Osteoblast (primary cell): ENCODE data around the gene PSMD13. TPM values are rescaled to one million over a fixed set of nuclear protein-coding genes. Genes with fewer than 3 reads are reported as not detected.
A peak's percentile ranks its signal among the peaks of the same experiment; 100 is the strongest.

Experiments used
- DNase-seq: peaks from one replicate; pipeline ENCODE4 v3.0.0; 2011; ENCODE audit warnings: low spot score, mixed read lengths; ENCODE audit not compliant: insufficient read length; ENCODE audit errors: missing footprints
- H2AFZ ChIP-seq: 2 replicates; pipeline ENCODE4 v1.6.0; 2011; ENCODE audit warnings: mild to moderate bottlenecking, low read length
- H3K27ac ChIP-seq: 2 replicates; pipeline ENCODE4 v1.5.1; 2011; ENCODE audit warnings: mild to moderate bottlenecking, low read depth, low read length, moderate library complexity
- H3K27me3 ChIP-seq: 2 replicates; pipeline ENCODE4 v1.6.0; 2012; ENCODE audit warnings: mild to moderate bottlenecking, control low read depth, inconsistent platforms, low read length, moderate library complexity; ENCODE audit not compliant: insufficient read depth
- H3K36me3 ChIP-seq: 2 replicates; pipeline ENCODE4 v1.5.1; 2011; ENCODE audit warnings: mild to moderate bottlenecking, low read length, control low read depth, moderate library complexity; ENCODE audit not compliant: insufficient read depth
- H3K4me1 ChIP-seq: 2 replicates; pipeline ENCODE4 v1.5.1; 2011; ENCODE audit warnings: mild to moderate bottlenecking, low read length, control low read depth, moderate library complexity; ENCODE audit not compliant: insufficient read depth
- H3K4me2 ChIP-seq: 2 replicates; pipeline ENCODE4 v1.6.0; 2011; ENCODE audit warnings: mild to moderate bottlenecking, low read length; ENCODE audit not compliant: insufficient read depth
- H3K4me3 ChIP-seq: fragments of 200-600 bp; sonication (generic); 3 replicates; pipeline ENCODE4 v1.5.1; 2012; ENCODE audit warnings: mild to moderate bottlenecking, low read length, inconsistent platforms; ENCODE audit not compliant: insufficient read depth
- H3K79me2 ChIP-seq: 2 replicates; pipeline ENCODE4 v1.6.0; 2012; ENCODE audit warnings: mild to moderate bottlenecking, low read length, control low read depth, inconsistent platforms; ENCODE audit not compliant: insufficient read depth
- H3K9me3 ChIP-seq: 2 replicates; pipeline ENCODE4 v1.5.1; 2011; ENCODE audit warnings: low read depth, low read length, control low read depth
- H4K20me1 ChIP-seq: 2 replicates; pipeline ENCODE4 v1.6.0; 2012; ENCODE audit warnings: mild to moderate bottlenecking, low read length, control low read depth; ENCODE audit not compliant: insufficient read depth
- total RNA-seq: library from RNA; depleted of rRNA; stranded (reverse); fragments of >200 nt; gene quantifications from 2 replicates; pipeline ENCODE4 v1.2.3, GENCODE V29; 2012
- TF ChIP-seq, protein P1 (sequence below): IDR thresholded peaks from 2 replicates; pipeline ENCODE4 v1.5.1; 2011; ENCODE audit warnings: mild to moderate bottlenecking, low read depth, low read length, moderate library complexity; ENCODE audit errors: extremely low read depth

Gene PSMD13
- total RNA-seq, 1 donor: 110 TPM

DNA sequence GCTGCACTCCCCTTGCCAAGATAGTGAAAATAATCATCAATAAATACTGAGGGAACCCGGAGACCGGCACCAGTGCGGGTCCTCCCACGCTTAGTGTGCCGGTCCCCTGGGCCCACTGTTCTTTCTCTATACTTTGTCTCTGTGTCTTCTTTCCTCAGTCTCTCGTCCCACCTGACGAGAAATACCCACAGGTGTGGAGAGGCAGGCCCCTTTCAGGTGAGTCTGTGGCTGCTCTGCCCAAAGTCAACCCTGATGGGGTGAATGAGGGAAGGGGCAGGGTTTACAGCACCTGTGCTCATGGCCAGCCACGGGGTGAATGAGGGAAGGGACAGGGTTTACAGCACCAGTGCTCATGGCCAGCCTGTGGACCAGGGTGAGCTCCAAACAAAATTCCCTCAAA lies 34.3 kb upstream of the PSMD13 start:
- no peaks in the 10 kb centered on the region for H3K9me3 ChIP-seq
- peak; percentile 6 for DNase-seq
- H4K20me1 ChIP-seq: peaks cover 54% of the 10 kb centered on the region
- TF ChIP-seq, protein P1, sequence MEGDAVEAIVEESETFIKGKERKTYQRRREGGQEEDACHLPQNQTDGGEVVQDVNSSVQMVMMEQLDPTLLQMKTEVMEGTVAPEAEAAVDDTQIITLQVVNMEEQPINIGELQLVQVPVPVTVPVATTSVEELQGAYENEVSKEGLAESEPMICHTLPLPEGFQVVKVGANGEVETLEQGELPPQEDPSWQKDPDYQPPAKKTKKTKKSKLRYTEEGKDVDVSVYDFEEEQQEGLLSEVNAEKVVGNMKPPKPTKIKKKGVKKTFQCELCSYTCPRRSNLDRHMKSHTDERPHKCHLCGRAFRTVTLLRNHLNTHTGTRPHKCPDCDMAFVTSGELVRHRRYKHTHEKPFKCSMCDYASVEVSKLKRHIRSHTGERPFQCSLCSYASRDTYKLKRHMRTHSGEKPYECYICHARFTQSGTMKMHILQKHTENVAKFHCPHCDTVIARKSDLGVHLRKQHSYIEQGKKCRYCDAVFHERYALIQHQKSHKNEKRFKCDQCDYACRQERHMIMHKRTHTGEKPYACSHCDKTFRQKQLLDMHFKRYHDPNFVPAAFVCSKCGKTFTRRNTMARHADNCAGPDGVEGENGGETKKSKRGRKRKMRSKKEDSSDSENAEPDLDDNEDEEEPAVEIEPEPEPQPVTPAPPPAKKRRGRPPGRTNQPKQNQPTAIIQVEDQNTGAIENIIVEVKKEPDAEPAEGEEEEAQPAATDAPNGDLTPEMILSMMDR: no peak
- H3K4me1 ChIP-seq: peaks cover 12% of the 10 kb centered on the region
- no peak overlapping the region for H3K4me2 ChIP-seq
- no peak overlapping the region for H3K27ac ChIP-seq
- H2AFZ ChIP-seq: no peak overlapping the region
- H3K36me3 ChIP-seq: peaks cover 38% of the 10 kb centered on the region
- no peaks in the 10 kb centered on the region for H3K27me3 ChIP-seq
- no peak overlapping the region for H3K4me3 ChIP-seq
- peaks cover 48% of the 10 kb centered on the region for H3K79me2 ChIP-seq

DNA sequence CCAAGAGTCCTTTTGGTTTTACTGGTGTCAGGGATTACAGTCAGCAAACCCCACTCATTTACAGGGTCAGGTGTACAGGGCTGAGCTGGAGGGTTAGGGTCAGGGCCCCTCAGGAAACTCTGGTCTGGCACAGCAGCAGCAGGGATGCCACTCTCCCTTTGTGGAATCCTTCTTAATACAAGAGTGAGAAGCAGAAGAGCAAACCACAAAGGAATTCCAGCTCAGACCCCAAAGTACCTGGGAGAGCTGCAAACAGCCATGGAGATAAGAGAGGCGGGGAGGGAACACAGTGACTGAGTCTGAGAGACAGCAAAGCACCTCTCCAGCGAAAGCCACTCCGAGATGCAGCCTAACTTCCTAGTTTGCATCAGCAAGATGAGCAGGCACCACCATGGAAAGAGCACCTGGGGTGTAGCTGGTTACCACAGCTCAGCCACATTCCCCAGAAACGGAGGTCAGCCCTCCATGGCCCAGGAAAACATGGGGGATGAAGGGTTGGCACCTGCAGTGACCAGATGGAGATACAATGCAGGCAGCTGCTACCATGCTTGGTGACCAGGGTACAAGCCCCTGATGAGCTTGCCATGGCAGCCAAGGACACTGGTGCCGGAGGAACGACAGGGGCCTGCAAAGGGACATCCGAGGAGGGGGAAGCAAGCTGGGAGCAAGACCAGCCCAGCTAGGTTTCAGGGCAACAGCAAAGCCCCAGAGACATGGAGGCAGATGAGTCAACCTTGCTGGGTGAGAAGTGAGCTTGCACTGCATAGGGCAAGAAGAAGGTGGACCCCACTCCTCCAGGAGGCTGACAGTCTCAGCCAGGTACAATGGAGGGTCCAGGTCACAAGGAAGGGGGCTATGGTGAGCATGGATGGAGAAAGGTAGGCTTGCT lies 33.5 kb upstream of the PSMD13 start:
- peaks cover 52% of the 10 kb centered on the region for H3K79me2 ChIP-seq
- no peak overlapping the region for H3K27ac ChIP-seq
- TF ChIP-seq, protein P1: no peak
- H3K4me1 ChIP-seq: peaks cover 12% of the 10 kb centered on the region
- no peak overlapping the region for H3K4me3 ChIP-seq
- H3K36me3 ChIP-seq: peaks cover 38% of the 10 kb centered on the region
- H2AFZ ChIP-seq: no peak overlapping the region
- no peaks in the 10 kb centered on the region for H3K9me3 ChIP-seq
- no peaks in the 10 kb centered on the region for H3K27me3 ChIP-seq
- H3K4me2 ChIP-seq: no peak overlapping the region
- peaks cover 52% of the 10 kb centered on the region for H4K20me1 ChIP-seq
- peak; percentile 85 for DNase-seq

DNA sequence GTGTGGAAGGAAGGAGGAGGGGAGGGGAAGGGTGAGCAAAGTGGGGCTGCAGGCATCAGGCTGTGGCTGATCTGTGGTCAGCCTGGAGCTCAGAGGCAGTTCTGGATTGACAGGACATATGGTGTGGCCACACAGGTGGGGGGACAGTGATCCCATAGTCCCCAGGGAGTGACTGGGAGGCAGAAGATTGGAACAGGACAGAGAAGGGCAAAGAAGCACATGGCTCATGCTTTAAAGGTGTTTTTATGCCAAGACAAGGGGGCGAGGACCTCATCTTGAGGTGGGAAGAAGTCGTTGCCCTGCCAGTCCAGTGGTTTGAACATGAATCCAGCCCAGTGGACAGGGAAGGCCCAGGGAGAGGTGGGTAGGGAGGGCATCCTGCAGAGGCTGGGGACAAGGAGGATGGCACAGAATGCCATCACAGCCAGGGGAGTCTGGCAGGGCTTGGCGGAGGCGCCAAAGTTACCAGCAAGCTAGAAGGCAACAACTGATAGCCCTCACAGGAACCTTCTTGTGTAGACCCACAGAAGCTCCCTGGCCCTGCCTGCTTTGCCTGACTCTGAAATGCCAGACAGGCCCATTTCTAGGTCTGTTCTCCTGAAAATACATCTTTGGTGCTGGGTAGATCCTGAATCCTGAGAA lies 32.7 kb upstream of the PSMD13 start:
- Histone ChIP-seq H3K36me3 (peaks cover 38% of the 10 kb centered on the region), H3K4me1 (peaks cover 12% of the 10 kb centered on the region), H2AFZ (no peak overlapping the region), H3K27me3 (no peaks in the 10 kb centered on the region), H3K79me2 (peaks cover 57% of the 10 kb centered on the region), H3K4me2 (no peak overlapping the region), H3K4me3 (no peak overlapping the region), H4K20me1 (peaks cover 53% of the 10 kb centered on the region), H3K9me3 (no peaks in the 10 kb centered on the region), H3K27ac (peak overlapping the region; percentile 46)
- TF ChIP-seq, protein P1: no peak
- peak; percentile 58 for DNase-seq

DNA sequence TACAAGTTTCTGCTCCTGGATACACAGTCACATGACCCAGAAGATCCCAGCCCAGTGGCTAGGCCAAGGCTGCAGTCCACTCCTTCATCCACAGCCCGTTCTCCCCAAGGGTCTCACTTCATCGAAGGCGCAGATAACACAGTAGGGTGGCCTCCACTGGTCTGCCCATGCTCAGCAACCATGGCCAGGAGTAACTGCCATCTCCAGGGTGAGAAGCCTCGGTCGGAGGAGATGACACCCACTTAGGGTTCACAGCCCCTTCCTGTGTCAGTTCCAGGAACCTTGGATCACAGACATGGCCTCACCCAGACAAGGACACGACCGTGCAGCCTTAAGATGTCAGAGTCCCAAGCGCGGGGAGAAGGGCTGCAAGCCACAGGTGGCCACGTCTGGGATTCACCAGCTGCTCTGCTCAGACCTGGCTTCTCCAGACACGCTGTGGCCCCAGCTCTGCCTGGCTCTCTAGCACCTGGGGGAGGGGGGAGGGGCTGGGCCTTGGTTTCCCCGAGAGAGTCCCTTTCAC lies 32.1 kb upstream of the PSMD13 start:
- Histone ChIP-seq H3K4me1 (peaks cover 18% of the 10 kb centered on the region), H3K4me3 (no peak overlapping the region), H3K27ac (peak overlapping the region; percentile 46), H2AFZ (no peak overlapping the region), H3K27me3 (no peaks in the 10 kb centered on the region), H4K20me1 (peaks cover 58% of the 10 kb centered on the region), H3K36me3 (peaks cover 40% of the 10 kb centered on the region), H3K9me3 (no peaks in the 10 kb centered on the region), H3K79me2 (peaks cover 62% of the 10 kb centered on the region), H3K4me2 (no peak overlapping the region)
- peak; percentile 42 for DNase-seq
- TF ChIP-seq, protein P1: no peak
